NCI-H128 (cell line): Measurements from ENCODE around the gene KCNMB2.
A peak's percentile ranks its signal among the peaks of the same experiment; 100 is the strongest.
"Not testable (repeated sequence)": the region's sequence is repeated elsewhere in the genome, so short reads cannot be mapped to it uniquely, and the experiment has no call there.

Source experiments
- DNase-seq: peaks from one replicate; lab custom pipeline; 2025; ENCODE audit not compliant: unreplicated experiment; lab: John Stamatoyannopoulos, UW

The KCNMB2 gene

DNA sequence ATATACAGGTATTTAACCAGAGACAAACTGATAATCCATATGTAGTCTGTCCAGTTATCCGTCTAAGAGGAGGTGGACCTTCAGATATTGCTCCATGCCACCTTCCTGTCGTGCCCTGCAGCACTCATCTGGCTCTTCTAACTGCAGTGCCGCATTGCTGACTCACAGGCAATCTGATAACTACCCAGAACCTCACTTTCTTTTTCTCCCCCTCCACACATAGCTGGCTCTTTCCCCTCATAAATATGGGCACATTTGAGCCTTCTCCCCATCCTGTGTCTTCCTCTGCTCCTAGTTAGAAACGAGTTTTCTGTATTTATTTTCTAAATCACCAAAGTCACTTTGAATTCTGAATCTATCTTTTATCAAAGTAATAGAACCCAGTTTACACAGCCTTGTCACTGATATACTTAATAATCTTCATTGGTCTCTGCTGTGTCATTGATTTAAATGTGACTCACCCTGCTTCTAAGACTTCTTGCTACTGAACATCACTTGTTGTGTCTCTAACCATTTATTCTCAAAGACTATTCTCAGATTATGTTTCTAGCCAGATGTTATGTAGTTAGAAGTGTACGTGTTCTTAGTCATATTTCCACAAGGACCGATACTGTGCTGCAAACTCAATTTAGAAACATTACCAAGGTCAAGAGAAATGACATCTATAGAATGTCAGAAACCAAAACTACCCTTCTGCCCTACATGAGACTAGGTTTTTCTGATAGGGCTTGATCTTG is 17.4 kb upstream of the KCNMB2 start:
- DNase-seq: no peak

- DNase-seq: no peak
Measured at GRCh38 chr3:178519701-178520100, 16.5 kb upstream of the KCNMB2 start.

GRCh38 chr3:178520451-178520850 is 15.8 kb upstream of the KCNMB2 start:
- no peak for DNase-seq

GRCh38 chr3:178522200-178523052 is 13.8 kb upstream of the KCNMB2 start:
- no peak for DNase-seq

DNA sequence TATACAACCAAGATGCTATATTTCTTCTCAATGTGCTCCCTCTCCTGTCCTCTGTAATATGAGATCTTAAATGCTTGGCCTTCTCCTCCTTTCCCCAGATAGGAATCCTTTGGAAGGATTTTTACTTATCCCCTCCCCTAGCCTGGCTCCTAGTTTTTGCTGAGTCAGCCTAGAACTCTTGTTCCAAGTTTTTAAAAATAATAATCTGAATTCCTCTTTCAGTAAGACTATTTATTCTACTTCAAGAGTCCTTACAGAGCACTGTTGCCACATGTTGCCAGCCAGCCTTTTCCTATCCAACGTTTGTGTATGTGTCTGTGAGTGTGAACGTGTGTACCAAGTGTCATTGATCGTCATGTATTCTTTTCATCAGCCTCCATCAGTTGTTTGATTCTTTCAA is 11.0 kb upstream of the KCNMB2 start:
- no peak for DNase-seq

DNA sequence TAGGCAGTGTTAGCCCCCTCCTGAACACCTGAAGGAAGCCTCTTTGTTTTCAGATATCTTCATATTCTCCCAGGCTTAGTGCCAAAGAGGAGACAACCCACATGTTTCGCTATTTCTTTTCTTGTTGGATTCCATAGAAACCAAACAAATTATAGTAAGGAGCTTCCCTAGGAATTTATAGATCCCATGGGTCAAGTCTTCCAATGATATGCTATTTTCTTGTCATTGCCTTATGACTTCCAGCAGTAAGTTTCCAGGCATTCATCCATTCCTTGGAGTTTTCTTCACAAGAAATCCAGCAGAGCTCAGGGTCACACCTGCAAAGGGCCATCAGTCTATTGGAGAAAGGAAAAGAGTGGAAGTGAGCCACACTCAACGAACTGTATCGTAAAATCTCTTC is 9.9 kb upstream of the KCNMB2 start:
- no peak for DNase-seq

- DNase-seq: no peak
Measured at GRCh38 chr3:178527981-178528380, 8.3 kb upstream of the KCNMB2 start.

GRCh38 chr3:178529606-178530225 is 6.5 kb upstream of the KCNMB2 start:
- no peak for DNase-seq

- DNase-seq: no peak
Measured at GRCh38 chr3:178532476-178532875, 3.8 kb upstream of the KCNMB2 start.

GRCh38 chr3:178537122-178537705 is 978 bp downstream of the KCNMB2 start:
- DNase-seq: no peak

- DNase-seq: no peak
Measured at GRCh38 chr3:178538056-178538455, 1.8 kb downstream of the KCNMB2 start.

- no peak for DNase-seq
Measured at GRCh38 chr3:178540184-178540583, 3.9 kb downstream of the KCNMB2 start.

GRCh38 chr3:178545337-178545736 is 9.1 kb downstream of the KCNMB2 start:
- no peak for DNase-seq

GRCh38 chr3:178546079-178546478 is 9.8 kb downstream of the KCNMB2 start:
- DNase-seq: no peak

- DNase-seq: not testable (repeated sequence)
Measured at GRCh38 chr3:178549426-178549825, 13.2 kb downstream of the KCNMB2 start.

- no peak for DNase-seq
Measured at GRCh38 chr3:178551916-178552321, 15.7 kb downstream of the KCNMB2 start.

GRCh38 chr3:178558637-178559036 is 22.4 kb downstream of the KCNMB2 start:
- DNase-seq: peak; percentile 52

GRCh38 chr3:178560759-178561158 is 24.5 kb downstream of the KCNMB2 start:
- DNase-seq: peak; percentile 29

DNA sequence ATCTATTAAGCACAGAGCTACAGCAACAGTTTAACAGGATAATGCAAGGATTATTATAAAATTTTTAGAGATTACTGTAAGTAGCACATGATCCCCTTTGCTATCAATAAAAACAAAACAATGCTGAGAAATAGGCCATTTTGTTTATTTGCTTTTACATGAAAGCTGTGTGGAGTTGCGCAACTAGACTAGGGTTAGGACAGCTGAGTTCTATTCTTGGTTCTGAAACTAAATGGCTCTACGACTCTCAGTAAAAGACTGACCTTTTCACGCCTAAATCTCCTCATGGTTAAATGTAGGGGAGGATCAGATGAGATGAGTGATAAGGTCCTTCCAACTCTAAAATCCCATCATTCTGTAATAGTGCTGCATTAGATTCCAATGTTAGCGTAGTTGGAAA is 25.0 kb downstream of the KCNMB2 start:
- DNase-seq: no peak

- no peak for DNase-seq
Measured at GRCh38 chr3:178562143-178562946, 26.1 kb downstream of the KCNMB2 start.

DNA sequence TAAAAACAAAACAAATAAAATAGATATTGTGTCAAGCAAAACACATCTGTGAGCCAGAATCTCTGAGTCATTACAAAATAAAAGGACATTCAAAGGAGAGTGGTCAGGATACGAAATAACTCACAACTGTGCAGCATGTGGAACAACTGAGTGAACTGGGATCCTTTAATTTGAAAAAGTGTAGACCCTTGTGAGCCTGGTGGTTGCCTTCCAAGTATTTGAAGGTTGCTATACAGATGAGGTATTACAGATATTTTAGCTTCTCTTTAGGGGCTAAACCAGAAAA is 26.7 kb downstream of the KCNMB2 start:
- no peak for DNase-seq
